HepG2 (cell line): ENCODE data around the gene TMEM225B.

Experiments used
- CHD2 ChIP-seq: IDR thresholded peaks from 2 replicates; pipeline ENCODE4 v1.6.1; 2011; ENCODE audit warnings: low read depth, low read length, improper control_type of control experiment
- ETV6 ChIP-seq: sonication (generic); formaldehyde crosslinking; conservative IDR thresholded peaks from 2 replicates; pipeline ENCODE4 v1.4.0; 2020; ENCODE audit warnings: missing genetic modification reagents
- EZH2 ChIP-seq: conservative IDR thresholded peaks from 2 replicates; pipeline ENCODE4 v1.6.1; 2012; ENCODE audit warnings: mild to moderate bottlenecking, low read depth, low read length, moderate library complexity
- FOXK2 ChIP-seq: fragments of 450-650 bp; IDR thresholded peaks from 2 replicates; pipeline ENCODE4 v1.6.1; 2016
- HDAC6 ChIP-seq: fragments of 200-600 bp; sonication (generic); IDR thresholded peaks from 2 replicates; pipeline ENCODE4 v1.7.0; 2017; ENCODE audit warnings: mild to moderate bottlenecking, antibody characterized with exemption, low read length, low read depth
- MYC ChIP-seq: sonication (generic); formaldehyde crosslinking; IDR thresholded peaks from 2 replicates; pipeline ENCODE4 v1.9.0; 2021; ENCODE audit warnings: missing genetic modification reagents, borderline replicate concordance
- NONO ChIP-seq, 2 experiments: fragments of 450-650 bp in 1 of 2; sonication (generic) in 1 of 2; formaldehyde crosslinking in 1 of 2; IDR thresholded peaks in 1 of 2; conservative IDR thresholded peaks in 1 of 2; 2 replicates each; pipeline versions ENCODE4 v1.6.1 to v1.8.0; 2017 to 2022; ENCODE audit warnings: mild to moderate bottlenecking in 1 of 2, missing genetic modification reagents in 1 of 2, moderate library complexity in 1 of 2
- POLR2AphosphoS5 ChIP-seq: IDR thresholded peaks from 2 replicates; pipeline ENCODE4 v1.6.1; 2012; ENCODE audit warnings: low read depth, low read length
- RELA ChIP-seq: sonication (generic); formaldehyde crosslinking; IDR thresholded peaks from 2 replicates; pipeline ENCODE4 v1.4.0; 2020; ENCODE audit warnings: missing genetic modification reagents
- SRF ChIP-seq: IDR thresholded peaks from 2 replicates; pipeline ENCODE4 v1.6.1; 2011; ENCODE audit warnings: mild to moderate bottlenecking, low read depth, low read length, moderate library complexity
- WIZ ChIP-seq: sonication (generic); formaldehyde crosslinking; IDR thresholded peaks from 2 replicates; pipeline ENCODE4 v1.5.1; 2020; ENCODE audit warnings: mild to moderate bottlenecking, missing genetic modification reagents
- ZSCAN12 ChIP-seq: sonication (generic); formaldehyde crosslinking; IDR thresholded peaks from 2 replicates; pipeline ENCODE4 v1.9.0; 2021; ENCODE audit warnings: mild to moderate bottlenecking, missing genetic modification reagents
- TF ChIP-seq, protein P1 (sequence below): sonication (generic); formaldehyde crosslinking; IDR thresholded peaks from 2 replicates; pipeline ENCODE4 v1.5.0; 2020; ENCODE audit warnings: mild to moderate bottlenecking, missing genetic modification reagents, moderate library complexity
- TF ChIP-seq, protein P2 (sequence below): sonication (generic); formaldehyde crosslinking; IDR thresholded peaks from 2 replicates; pipeline ENCODE4 v1.4.0; 2020; ENCODE audit warnings: missing genetic modification reagents

DNA sequence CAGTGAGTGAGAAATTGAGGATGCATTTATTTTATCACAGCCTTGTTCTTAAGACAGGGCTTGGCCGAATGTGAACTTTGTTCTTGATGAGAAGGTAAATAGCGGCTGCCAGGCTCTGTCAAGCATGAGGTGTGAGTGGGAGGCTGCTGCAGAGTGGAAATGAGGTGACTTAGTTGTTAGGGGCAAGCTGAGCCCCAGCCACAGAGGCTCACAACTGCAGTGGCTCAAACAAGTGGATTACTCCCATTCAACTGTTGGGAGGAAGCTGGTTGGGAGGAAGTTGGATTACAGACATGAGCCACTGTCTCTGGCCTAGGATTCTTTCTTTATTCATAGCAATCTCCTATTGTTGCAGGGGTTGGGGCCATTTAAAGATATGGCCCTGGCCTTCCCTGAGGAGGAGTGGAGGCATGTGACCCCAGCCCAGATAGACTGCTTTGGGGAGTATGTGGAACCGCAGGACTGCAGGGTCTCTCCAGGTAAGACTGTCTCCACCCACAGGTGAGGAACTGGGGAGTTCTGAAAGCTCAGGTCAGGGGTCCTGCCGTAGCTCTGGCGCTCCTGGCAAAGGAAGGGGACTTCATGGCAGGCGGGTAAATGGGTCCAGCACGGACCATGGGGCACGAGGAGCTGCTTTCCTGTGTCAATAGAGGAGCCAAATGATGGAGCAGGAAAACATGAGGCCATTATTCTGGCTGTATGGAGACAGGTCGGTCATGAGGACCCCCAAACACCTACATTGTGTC, 25.8 kb downstream of the TMEM225B start:
- no peak for TF ChIP-seq ETV6
- TF ChIP-seq POLR2AphosphoS5 = no peak
- TF ChIP-seq HDAC6 = no peak
- TF ChIP-seq, protein P1, sequence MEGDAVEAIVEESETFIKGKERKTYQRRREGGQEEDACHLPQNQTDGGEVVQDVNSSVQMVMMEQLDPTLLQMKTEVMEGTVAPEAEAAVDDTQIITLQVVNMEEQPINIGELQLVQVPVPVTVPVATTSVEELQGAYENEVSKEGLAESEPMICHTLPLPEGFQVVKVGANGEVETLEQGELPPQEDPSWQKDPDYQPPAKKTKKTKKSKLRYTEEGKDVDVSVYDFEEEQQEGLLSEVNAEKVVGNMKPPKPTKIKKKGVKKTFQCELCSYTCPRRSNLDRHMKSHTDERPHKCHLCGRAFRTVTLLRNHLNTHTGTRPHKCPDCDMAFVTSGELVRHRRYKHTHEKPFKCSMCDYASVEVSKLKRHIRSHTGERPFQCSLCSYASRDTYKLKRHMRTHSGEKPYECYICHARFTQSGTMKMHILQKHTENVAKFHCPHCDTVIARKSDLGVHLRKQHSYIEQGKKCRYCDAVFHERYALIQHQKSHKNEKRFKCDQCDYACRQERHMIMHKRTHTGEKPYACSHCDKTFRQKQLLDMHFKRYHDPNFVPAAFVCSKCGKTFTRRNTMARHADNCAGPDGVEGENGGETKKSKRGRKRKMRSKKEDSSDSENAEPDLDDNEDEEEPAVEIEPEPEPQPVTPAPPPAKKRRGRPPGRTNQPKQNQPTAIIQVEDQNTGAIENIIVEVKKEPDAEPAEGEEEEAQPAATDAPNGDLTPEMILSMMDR (CRISPR knock-in tag) = no peak
- TF ChIP-seq EZH2 = no peak
- TF ChIP-seq SRF = no peak
- no peak for TF ChIP-seq ZSCAN12 (CRISPR knock-in tag)
- TF ChIP-seq NONO (IDR thresholded peaks at IDR 0.05) = no peak
- TF ChIP-seq NONO (CRISPR knock-in tag; conservative IDR thresholded peaks at IDR 0.05) = no peak
- no peak for TF ChIP-seq WIZ
- no peak for TF ChIP-seq FOXK2
- TF ChIP-seq, protein P2, sequence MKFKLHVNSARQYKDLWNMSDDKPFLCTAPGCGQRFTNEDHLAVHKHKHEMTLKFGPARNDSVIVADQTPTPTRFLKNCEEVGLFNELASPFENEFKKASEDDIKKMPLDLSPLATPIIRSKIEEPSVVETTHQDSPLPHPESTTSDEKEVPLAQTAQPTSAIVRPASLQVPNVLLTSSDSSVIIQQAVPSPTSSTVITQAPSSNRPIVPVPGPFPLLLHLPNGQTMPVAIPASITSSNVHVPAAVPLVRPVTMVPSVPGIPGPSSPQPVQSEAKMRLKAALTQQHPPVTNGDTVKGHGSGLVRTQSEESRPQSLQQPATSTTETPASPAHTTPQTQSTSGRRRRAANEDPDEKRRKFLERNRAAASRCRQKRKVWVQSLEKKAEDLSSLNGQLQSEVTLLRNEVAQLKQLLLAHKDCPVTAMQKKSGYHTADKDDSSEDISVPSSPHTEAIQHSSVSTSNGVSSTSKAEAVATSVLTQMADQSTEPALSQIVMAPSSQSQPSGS = no peak
- TF ChIP-seq RELA (CRISPR knock-in tag) = no peak
- TF ChIP-seq MYC (CRISPR knock-in tag) = no peak
- TF ChIP-seq CHD2 = no peak
